DOHH2 (cell line): ENCODE data around the gene ELOVL6.

ENCODE experiments used
- EZH2phosphoT487 ChIP-seq: fragments of 200-600 bp; sonication (generic); IDR thresholded peaks from 2 replicates; pipeline ENCODE4 v1.6.1; 2017; ENCODE audit warnings: borderline replicate concordance, mild to moderate bottlenecking, antibody characterized with exemption, low read length, moderate library complexity, mixed read lengths
- TF ChIP-seq, protein P1 (sequence below): fragments of 200-600 bp; sonication (generic); IDR thresholded peaks from one replicate; pipeline ENCODE4 v1.5.1; 2014; ENCODE audit warnings: antibody characterized with exemption, mild to moderate bottlenecking, low read depth, low read length; ENCODE audit not compliant: poor library complexity, severe bottlenecking

DNA sequence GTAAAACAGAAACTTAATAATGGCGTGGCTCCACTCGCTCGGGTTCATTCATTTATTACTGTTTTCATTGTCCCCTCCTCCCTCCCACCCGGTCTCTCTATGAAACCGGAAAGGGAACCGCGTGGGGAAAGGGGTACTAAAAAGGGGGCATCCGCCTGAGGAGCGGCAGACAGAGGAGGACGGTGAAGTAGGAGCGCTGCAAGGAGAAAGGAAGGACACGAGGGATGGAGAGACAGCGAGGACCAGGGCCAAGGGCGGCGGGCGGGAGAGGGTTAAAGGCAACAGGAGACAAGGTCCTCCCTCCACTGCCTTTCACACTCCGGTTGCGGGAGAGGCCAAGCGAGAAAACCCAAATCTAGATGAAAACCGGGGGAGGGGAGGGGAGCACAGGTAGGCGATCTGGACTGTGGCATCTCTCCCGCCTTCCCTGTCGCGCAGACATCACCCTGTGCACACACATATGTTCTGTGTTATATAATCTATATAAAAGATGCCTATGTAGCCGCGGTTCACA is 829 bp downstream of the ELOVL6 start:
- TF ChIP-seq, protein P1, sequence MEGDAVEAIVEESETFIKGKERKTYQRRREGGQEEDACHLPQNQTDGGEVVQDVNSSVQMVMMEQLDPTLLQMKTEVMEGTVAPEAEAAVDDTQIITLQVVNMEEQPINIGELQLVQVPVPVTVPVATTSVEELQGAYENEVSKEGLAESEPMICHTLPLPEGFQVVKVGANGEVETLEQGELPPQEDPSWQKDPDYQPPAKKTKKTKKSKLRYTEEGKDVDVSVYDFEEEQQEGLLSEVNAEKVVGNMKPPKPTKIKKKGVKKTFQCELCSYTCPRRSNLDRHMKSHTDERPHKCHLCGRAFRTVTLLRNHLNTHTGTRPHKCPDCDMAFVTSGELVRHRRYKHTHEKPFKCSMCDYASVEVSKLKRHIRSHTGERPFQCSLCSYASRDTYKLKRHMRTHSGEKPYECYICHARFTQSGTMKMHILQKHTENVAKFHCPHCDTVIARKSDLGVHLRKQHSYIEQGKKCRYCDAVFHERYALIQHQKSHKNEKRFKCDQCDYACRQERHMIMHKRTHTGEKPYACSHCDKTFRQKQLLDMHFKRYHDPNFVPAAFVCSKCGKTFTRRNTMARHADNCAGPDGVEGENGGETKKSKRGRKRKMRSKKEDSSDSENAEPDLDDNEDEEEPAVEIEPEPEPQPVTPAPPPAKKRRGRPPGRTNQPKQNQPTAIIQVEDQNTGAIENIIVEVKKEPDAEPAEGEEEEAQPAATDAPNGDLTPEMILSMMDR, result no peak
- no peak for TF ChIP-seq EZH2phosphoT487
